Breast epithelium (tissue), 4 donors: Measurements from ENCODE around the gene AOC1. TPM values are rescaled to one million over a fixed set of nuclear protein-coding genes. Genes with fewer than 3 reads are reported as not detected.

Source experiments
- DNase-seq, 2 donors: peaks; one replicate each; pipeline ENCODE4 v3.0.0-alpha.2; 2019; ENCODE audit warnings: low spot score in 2 of 2
- H3K27ac ChIP-seq, 2 donors: fragments of 200-600 bp; sonication (generic) in 1 of 2; one replicate each; pipeline ENCODE4 v1.5.1; 2016 to 2019; ENCODE audit warnings: mild to moderate bottlenecking in 1 of 2
- H3K27me3 ChIP-seq, 2 donors: fragments of 200-600 bp; sonication (generic) in 1 of 2; one replicate each; pipeline versions ENCODE4 v1.5.1 to v1.6.0; 2017 to 2019; ENCODE audit warnings: control low read depth in 1 of 2, mild to moderate bottlenecking in 1 of 2
- H3K36me3 ChIP-seq: fragments of 200-600 bp; one replicate; pipeline ENCODE4 v1.5.1; 2019
- H3K4me1 ChIP-seq, 2 donors: fragments of 200-600 bp; sonication (generic); one replicate each; pipeline ENCODE4 v1.5.1; 2016 to 2019; ENCODE audit warnings: control low read depth in 1 of 2
- H3K4me3 ChIP-seq, 3 donors: fragments of 200-600 bp; sonication (generic); 1 replicate in 2 of 3; 2 replicates in 1 of 3; pipeline ENCODE4 v1.5.1; 2016 to 2019; ENCODE audit warnings: mild to moderate bottlenecking in 3 of 3, moderate library complexity in 2 of 3
- H3K9me3 ChIP-seq, 2 donors: fragments of 200-600 bp; sonication (generic) in 1 of 2; one replicate each; pipeline ENCODE4 v1.5.1; 2016 to 2019; ENCODE audit warnings: control low read depth in 1 of 2
- POLR2A ChIP-seq: fragments of 450-650 bp; IDR thresholded peaks from one replicate; pipeline ENCODE4 v1.6.1; 2016; ENCODE audit warnings: antibody characterized with exemption, mild to moderate bottlenecking, moderate library complexity
- POLR2AphosphoS5 ChIP-seq, 3 donors: sonication (generic); formaldehyde crosslinking; IDR thresholded peaks; one replicate each; pipeline ENCODE4 v1.6.1; 2017; ENCODE audit warnings: antibody characterized with exemption in 3 of 3
- intact Hi-C: fragments of 100-400 bp; cut with DNase I; formaldehyde crosslinking; loops from one replicate; pipeline ENCODE4 v1.15.1; 2023; ENCODE audit warnings: low total_unique reads
- total RNA-seq, 3 donors: library from RNA; depleted of rRNA; stranded (reverse); fragments of >200 nt; gene quantifications; one replicate each; pipeline ENCODE4 v1.1.0, GENCODE V29; 2016
- TF ChIP-seq, protein P1 (sequence below), 3 donors: fragments of 450-650 bp; IDR thresholded peaks; one replicate each; pipeline ENCODE4 v1.5.1; 2016 to 2017; ENCODE audit warnings: antibody characterized with exemption in 3 of 3, mild to moderate bottlenecking in 3 of 3, moderate library complexity in 3 of 3

Gene AOC1
- total RNA-seq, 3 donors from 2014 or later, result 2.3 TPM; not detected in 2

DNA sequence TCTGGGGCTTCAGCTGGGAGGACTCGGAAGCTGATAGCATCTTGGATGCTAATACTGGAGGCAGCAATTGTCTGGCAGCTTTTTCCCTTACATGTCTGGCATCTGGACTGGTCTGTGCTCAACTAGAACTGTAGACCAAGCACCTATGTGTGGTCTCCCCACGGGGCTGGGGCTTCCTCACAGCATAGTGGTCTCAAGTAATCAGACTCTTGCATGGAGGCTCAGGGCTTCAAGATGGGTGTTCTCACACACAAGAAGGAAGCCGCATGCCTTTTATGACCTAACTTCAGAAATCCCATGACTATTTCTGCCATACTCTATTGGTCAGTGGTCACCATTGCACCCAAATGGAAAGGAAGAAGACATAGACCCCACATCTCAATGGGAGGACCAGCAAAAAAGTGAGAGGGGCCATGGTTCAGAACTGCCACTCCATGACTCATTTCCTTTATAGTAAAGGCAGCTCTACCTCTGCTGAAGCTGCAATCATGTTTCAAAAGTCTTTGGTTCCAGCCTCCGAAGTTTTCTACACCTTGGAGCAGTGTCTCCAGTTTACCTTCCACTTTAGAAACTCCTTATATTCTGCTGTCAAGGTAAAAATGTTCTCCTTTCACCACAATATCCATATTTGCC lies 14.7 kb downstream of the AOC1 start:
- H3K27me3 ChIP-seq, result no peaks in the 10 kb centered on the region
- peaks cover 5% of the 10 kb centered on the region in 2 donors for H3K9me3 ChIP-seq
- DNase-seq, result no peak
- H3K36me3 ChIP-seq, result no peaks in the 10 kb centered on the region
- no peak overlapping the region for H3K4me3 ChIP-seq
- intact Hi-C loops, result no loop called here
- TF ChIP-seq POLR2A (no peak), POLR2AphosphoS5 (IDR thresholded peaks at IDR 0.05) (no peak)
- TF ChIP-seq, protein P1, sequence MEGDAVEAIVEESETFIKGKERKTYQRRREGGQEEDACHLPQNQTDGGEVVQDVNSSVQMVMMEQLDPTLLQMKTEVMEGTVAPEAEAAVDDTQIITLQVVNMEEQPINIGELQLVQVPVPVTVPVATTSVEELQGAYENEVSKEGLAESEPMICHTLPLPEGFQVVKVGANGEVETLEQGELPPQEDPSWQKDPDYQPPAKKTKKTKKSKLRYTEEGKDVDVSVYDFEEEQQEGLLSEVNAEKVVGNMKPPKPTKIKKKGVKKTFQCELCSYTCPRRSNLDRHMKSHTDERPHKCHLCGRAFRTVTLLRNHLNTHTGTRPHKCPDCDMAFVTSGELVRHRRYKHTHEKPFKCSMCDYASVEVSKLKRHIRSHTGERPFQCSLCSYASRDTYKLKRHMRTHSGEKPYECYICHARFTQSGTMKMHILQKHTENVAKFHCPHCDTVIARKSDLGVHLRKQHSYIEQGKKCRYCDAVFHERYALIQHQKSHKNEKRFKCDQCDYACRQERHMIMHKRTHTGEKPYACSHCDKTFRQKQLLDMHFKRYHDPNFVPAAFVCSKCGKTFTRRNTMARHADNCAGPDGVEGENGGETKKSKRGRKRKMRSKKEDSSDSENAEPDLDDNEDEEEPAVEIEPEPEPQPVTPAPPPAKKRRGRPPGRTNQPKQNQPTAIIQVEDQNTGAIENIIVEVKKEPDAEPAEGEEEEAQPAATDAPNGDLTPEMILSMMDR (IDR thresholded peaks at IDR 0.05), result no peak
- H3K27ac ChIP-seq, result no peak overlapping the region
- no peaks in the 10 kb centered on the region for H3K4me1 ChIP-seq

GRCh38 chr7:150867605-150868004 lies 15.3 kb downstream of the AOC1 start:
- H3K27ac ChIP-seq, result no peak overlapping the region
- TF ChIP-seq POLR2AphosphoS5 (IDR thresholded peaks at IDR 0.05), result no peak
- peaks cover 4 to 5% of the 10 kb centered on the region in 2 donors for H3K9me3 ChIP-seq
- no peak overlapping the region for H3K4me3 ChIP-seq
- intact Hi-C loops, result no loop called here
- DNase-seq, result no peak
- no peaks in the 10 kb centered on the region for H3K4me1 ChIP-seq
- H3K27me3 ChIP-seq, result no peaks in the 10 kb centered on the region
- no peaks in the 10 kb centered on the region for H3K36me3 ChIP-seq

- no peak overlapping the region for H3K27ac ChIP-seq
Measured at GRCh38 chr7:150869467-150869866, 17.1 kb downstream of the AOC1 start.

DNA sequence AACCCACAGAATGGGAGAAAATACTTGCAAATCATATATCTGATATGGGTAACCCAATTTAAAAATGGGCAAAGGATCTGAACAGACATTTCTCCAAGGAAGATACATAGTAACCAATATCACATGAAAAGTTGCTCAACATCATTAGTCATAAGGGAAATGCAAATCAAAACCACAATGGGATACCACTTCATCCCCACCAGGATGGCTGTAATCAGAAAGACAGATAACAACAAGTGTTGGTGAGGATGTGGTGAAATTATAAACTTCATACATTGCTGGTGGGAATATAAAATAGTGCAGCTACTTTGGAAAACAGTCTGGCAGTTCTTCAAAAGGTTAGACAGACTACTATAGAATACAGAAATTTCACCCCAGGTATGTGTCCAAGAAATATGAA lies 19.3 kb downstream of the AOC1 start:
- DNase-seq, result no peak
- H3K27ac ChIP-seq, result no peak overlapping the region
- no peaks in the 10 kb centered on the region for H3K4me1 ChIP-seq
- no peaks in the 10 kb centered on the region for H3K27me3 ChIP-seq
- no peak for TF ChIP-seq POLR2A
- no peak for TF ChIP-seq POLR2AphosphoS5 (IDR thresholded peaks at IDR 0.05)
- TF ChIP-seq, protein P1 (IDR thresholded peaks at IDR 0.05), result no peak
- no peaks in the 10 kb centered on the region for H3K9me3 ChIP-seq
- no peak overlapping the region for H3K4me3 ChIP-seq
- intact Hi-C loops, result no loop called here
- H3K36me3 ChIP-seq, result no peaks in the 10 kb centered on the region

More at GRCh38 chr7:150869467-150869866, 17.1 kb downstream of the AOC1 start:
- no peak for DNase-seq
- TF ChIP-seq POLR2A (no peak), POLR2AphosphoS5 (IDR thresholded peaks at IDR 0.05) (no peak)
- TF ChIP-seq, protein P1 (IDR thresholded peaks at IDR 0.05), result no peak
- Histone ChIP-seq H3K9me3 (no peaks in the 10 kb centered on the region), H3K36me3 (no peaks in the 10 kb centered on the region), H3K4me3 (no peak overlapping the region), H3K4me1 (no peaks in the 10 kb centered on the region), H3K27me3 (no peaks in the 10 kb centered on the region)
- intact Hi-C loops, result no loop called here

- H3K4me3 ChIP-seq, result no peak overlapping the region
- H3K4me1 ChIP-seq, result no peaks in the 10 kb centered on the region
- DNase-seq, result no peak
- intact Hi-C loops, result no loop called here
- peaks cover 0 to 3% of the 10 kb centered on the region in 2 donors for H3K9me3 ChIP-seq
- no peaks in the 10 kb centered on the region for H3K27me3 ChIP-seq
- no peak for TF ChIP-seq POLR2A
- no peak overlapping the region for H3K27ac ChIP-seq
- no peaks in the 10 kb centered on the region for H3K36me3 ChIP-seq
Measured at GRCh38 chr7:150874401-150875198, 22.3 kb downstream of the AOC1 start.

- intact Hi-C loops, result no loop called here
- DNase-seq, result no peak
Measured at GRCh38 chr7:150875791-150876190, 23.5 kb downstream of the AOC1 start.

More at GRCh38 chr7:150875791-150876190, 23.5 kb downstream of the AOC1 start:
- Histone ChIP-seq H3K4me3 (no peak overlapping the region), H3K27ac (no peak overlapping the region), H3K36me3 (no peaks in the 10 kb centered on the region), H3K4me1 (no peaks in the 10 kb centered on the region), H3K27me3 (no peaks in the 10 kb centered on the region), H3K9me3 (peaks cover 7 to 10% of the 10 kb centered on the region in 2 donors)
- TF ChIP-seq POLR2A (no peak), POLR2AphosphoS5 (IDR thresholded peaks at IDR 0.05) (no peak)
- TF ChIP-seq, protein P1 (IDR thresholded peaks at IDR 0.05), result no peak
